ENCODE results near the gene ANKAR. TPM values are rescaled to one million over a fixed set of nuclear protein-coding genes. Genes with fewer than 3 reads are reported as not detected.
A peak's percentile ranks its signal among the peaks of the same experiment; 100 is the strongest.

ANKAR gene
- 1 to 10 TPM; 3.4 to 4.2 TPM for total RNA-seq

- H3K27me3 Mint-ChIP-seq = no peaks in the 10 kb centered on the region
- peaks cover 31% of the 10 kb centered on the region for H3K36me3 Mint-ChIP-seq
- ChIA-PET CTCF (interaction anchor here (0.6 to 6.7 kb wide), 16 partner anchors 9 to 231 kb away, joined by 3 to 111 read pairs (median 6); partner anchors contain the start of genes ASNSD1 and OSGEPL1), POLR2A (interaction anchor here (0.8 to 2.3 kb wide), 4 partner anchors 9 to 109 kb away, joined by 4 to 16 read pairs (median 5); partner anchors contain the start of genes ASNSD1, ORMDL1 and PMS1)
- intact Hi-C loops (cut with micrococcal nuclease) = loop anchor here (1.0 kb wide), 4 partner anchors 13 to 110 kb away; partner anchors contain the start of genes ASNSD1, ORMDL1, OSGEPL1 and PMS1
- DNase-seq = peak; percentile 86
- peak within 1 kb of the TSS; percentile 92 for H3K4me3 Mint-ChIP-seq
- peaks cover 30% of the 10 kb centered on the region for H3K4me1 Mint-ChIP-seq (ENCODE audit: low read depth)
- H3K9me3 Mint-ChIP-seq = peaks cover 19% of the 10 kb centered on the region
- peak within 1 kb of the TSS; percentile 96 for H3K27ac Mint-ChIP-seq
Measured at GRCh38 chr2:189674374-189675112, at the start of gene ANKAR. Gene ANKAR, plus strand, starts transcription at chr2:189674670. Its CDS starts 1,821 bp downstream, at chr2:189676491.

- ChIA-PET POLR2A (no interaction called here), CTCF (no interaction called here)
- peaks cover 8% of the 10 kb centered on the region for H3K4me1 Mint-ChIP-seq (ENCODE audit: low read depth)
- intact Hi-C loops (cut with micrococcal nuclease) = no loop called here
- H3K27ac Mint-ChIP-seq = no peak overlapping the region
- no peak for DNase-seq
- no peak overlapping the region for H3K4me3 Mint-ChIP-seq
- no peaks in the 10 kb centered on the region for H3K27me3 Mint-ChIP-seq
- H3K36me3 Mint-ChIP-seq = no peaks in the 10 kb centered on the region
- no peaks in the 10 kb centered on the region for H3K9me3 Mint-ChIP-seq
Measured at GRCh38 chr2:189625636-189626035, 48.8 kb upstream of the ANKAR start.

GRCh38 chr2:189627789-189628188 is 46.7 kb upstream of the ANKAR start:
- Mint-ChIP-seq H3K36me3 (no peaks in the 10 kb centered on the region), H3K9me3 (no peaks in the 10 kb centered on the region), H3K4me3 (no peak overlapping the region), H3K4me1 (ENCODE audit: low read depth) (peaks cover 6% of the 10 kb centered on the region), H3K27me3 (no peaks in the 10 kb centered on the region), H3K27ac (no peak overlapping the region)
- DNase-seq = no peak
- intact Hi-C loops (cut with micrococcal nuclease) = no loop called here
- CTCF ChIA-PET = no interaction called here
- POLR2A ChIA-PET = no interaction called here

- Mint-ChIP-seq H3K27ac (no peak overlapping the region), H3K4me1 (ENCODE audit: low read depth) (peaks cover 6% of the 10 kb centered on the region), H3K4me3 (no peak overlapping the region), H3K9me3 (no peaks in the 10 kb centered on the region), H3K27me3 (no peaks in the 10 kb centered on the region), H3K36me3 (no peaks in the 10 kb centered on the region)
- no peak for DNase-seq
- CTCF ChIA-PET = interaction anchor here (1.1 kb wide), 1 partner anchor 134 kb away, joined by 6 read pairs; the partner anchor contains the start of gene OSGEPL1
- intact Hi-C loops (cut with micrococcal nuclease) = no loop called here
- POLR2A ChIA-PET = no interaction called here
Measured at GRCh38 chr2:189628817-189629530, 45.5 kb upstream of the ANKAR start.

- Mint-ChIP-seq H3K27ac (no peak overlapping the region), H3K4me1 (ENCODE audit: low read depth) (peaks cover 2% of the 10 kb centered on the region), H3K27me3 (no peaks in the 10 kb centered on the region), H3K9me3 (no peaks in the 10 kb centered on the region), H3K4me3 (no peak overlapping the region), H3K36me3 (no peaks in the 10 kb centered on the region)
- POLR2A ChIA-PET = no interaction called here
- CTCF ChIA-PET = no interaction called here
- no peak for DNase-seq
- intact Hi-C loops (cut with micrococcal nuclease) = no loop called here
Measured at GRCh38 chr2:189629531-189630453, 44.7 kb upstream of the ANKAR start.

GRCh38 chr2:189631849-189632248 is 42.6 kb upstream of the ANKAR start:
- H3K9me3 Mint-ChIP-seq = no peaks in the 10 kb centered on the region
- POLR2A ChIA-PET = no interaction called here
- DNase-seq = no peak
- no peaks in the 10 kb centered on the region for H3K4me1 Mint-ChIP-seq (ENCODE audit: low read depth)
- CTCF ChIA-PET = interaction anchor here (1.3 kb wide), 1 partner anchor 10 kb away, joined by 3 read pairs; no protein-coding TSS in a partner anchor
- H3K36me3 Mint-ChIP-seq = no peaks in the 10 kb centered on the region
- no peaks in the 10 kb centered on the region for H3K27me3 Mint-ChIP-seq
- intact Hi-C loops (cut with micrococcal nuclease) = loop anchor here (2.0 kb wide), 1 partner anchor 165 kb away; no protein-coding TSS in a partner anchor
- no peak overlapping the region for H3K27ac Mint-ChIP-seq
- no peak overlapping the region for H3K4me3 Mint-ChIP-seq

GRCh38 chr2:189633392-189633811 is 41.1 kb upstream of the ANKAR start:
- peak; percentile 18 for DNase-seq
- no peaks in the 10 kb centered on the region for H3K9me3 Mint-ChIP-seq
- CTCF ChIA-PET = interaction anchor here (0.8 to 1.6 kb wide), 6 partner anchors 8 to 63 kb away, joined by 3 to 4 read pairs (median 3); partner anchors contain the start of gene ASNSD1
- H3K4me1 Mint-ChIP-seq (ENCODE audit: low read depth) = no peaks in the 10 kb centered on the region
- H3K4me3 Mint-ChIP-seq = no peak overlapping the region
- no peaks in the 10 kb centered on the region for H3K36me3 Mint-ChIP-seq
- POLR2A ChIA-PET = no interaction called here
- no peak overlapping the region for H3K27ac Mint-ChIP-seq
- intact Hi-C loops (cut with micrococcal nuclease) = loop anchor here (2.0 kb wide), 1 partner anchor 167 kb away; no protein-coding TSS in a partner anchor
- H3K27me3 Mint-ChIP-seq = no peaks in the 10 kb centered on the region

GRCh38 chr2:189635353-189635752 is 39.1 kb upstream of the ANKAR start:
- peaks cover 14% of the 10 kb centered on the region for H3K4me1 Mint-ChIP-seq (ENCODE audit: low read depth)
- H3K27ac Mint-ChIP-seq = no peak overlapping the region
- POLR2A ChIA-PET = no interaction called here
- H3K4me3 Mint-ChIP-seq = no peak overlapping the region
- no peaks in the 10 kb centered on the region for H3K36me3 Mint-ChIP-seq
- intact Hi-C loops (cut with micrococcal nuclease) = no loop called here
- H3K9me3 Mint-ChIP-seq = peaks cover 4% of the 10 kb centered on the region
- no peaks in the 10 kb centered on the region for H3K27me3 Mint-ChIP-seq
- no peak for DNase-seq
- CTCF ChIA-PET = interaction anchor here (0.6 to 1.4 kb wide), 2 partner anchors 25 to 493 kb away, joined by 4 to 5 read pairs; no protein-coding TSS in a partner anchor

GRCh38 chr2:189638301-189639006 is 36.0 kb upstream of the ANKAR start:
- ChIA-PET POLR2A (no interaction called here), CTCF (interaction anchor here (1.1 kb wide), 1 partner anchor 125 kb away, joined by 3 read pairs; no protein-coding TSS in a partner anchor)
- Mint-ChIP-seq H3K27ac (no peak overlapping the region), H3K27me3 (no peaks in the 10 kb centered on the region), H3K9me3 (peaks cover 4% of the 10 kb centered on the region), H3K36me3 (no peaks in the 10 kb centered on the region), H3K4me1 (ENCODE audit: low read depth) (peaks cover 27% of the 10 kb centered on the region), H3K4me3 (no peak overlapping the region)
- intact Hi-C loops (cut with micrococcal nuclease) = no loop called here
- no peak for DNase-seq

GRCh38 chr2:189639007-189639609 is 35.4 kb upstream of the ANKAR start:
- Mint-ChIP-seq H3K36me3 (no peaks in the 10 kb centered on the region), H3K9me3 (peaks cover 4% of the 10 kb centered on the region), H3K27ac (no peak overlapping the region), H3K27me3 (no peaks in the 10 kb centered on the region), H3K4me3 (no peak overlapping the region), H3K4me1 (ENCODE audit: low read depth) (peaks cover 27% of the 10 kb centered on the region)
- ChIA-PET POLR2A (no interaction called here), CTCF (interaction anchor here (1.1 kb wide), 1 partner anchor 124 kb away, joined by 3 read pairs; no protein-coding TSS in a partner anchor)
- peak; percentile 43 for DNase-seq
- intact Hi-C loops (cut with micrococcal nuclease) = no loop called here

All from activated CD4-positive, alpha-beta memory T cell treated with anti-CD3 and anti-CD28 coated beads for 36 hours (primary cell).